Type B pancreatic cell (in vitro differentiated cells): Measurements from ENCODE around the gene MYLK2. TPM values are rescaled to one million over a fixed set of nuclear protein-coding genes. Genes with fewer than 3 reads are reported as not detected.

Source experiments
- DNase-seq: peaks from one replicate; pipeline ENCODE4 v3.0.0; 2021; ENCODE audit warnings: mixed read lengths; ENCODE audit not compliant: unreplicated experiment; ENCODE audit errors: extremely low spot score
- H3K27ac Mint-ChIP-seq: 2 replicates; pipeline ENCODE4 v1.8.0; 2021; ENCODE audit warnings: mild to moderate bottlenecking, mixed read lengths
- H3K27me3 Mint-ChIP-seq: 2 replicates; pipeline ENCODE4 v1.8.0; 2021; ENCODE audit warnings: mixed read lengths
- H3K36me3 Mint-ChIP-seq: 2 replicates; pipeline ENCODE4 v1.8.0; 2021; ENCODE audit warnings: mixed read lengths
- H3K4me1 Mint-ChIP-seq: one replicate; pipeline ENCODE4 v1.8.0; 2021; ENCODE audit warnings: mixed read lengths; ENCODE audit not compliant: unreplicated experiment
- H3K4me3 Mint-ChIP-seq: 2 replicates; pipeline ENCODE4 v1.8.0; 2021; ENCODE audit warnings: mild to moderate bottlenecking, mixed read lengths
- H3K9me3 Mint-ChIP-seq: 2 replicates; pipeline ENCODE4 v1.8.0; 2021; ENCODE audit warnings: mixed read lengths
- CTCF ChIP-seq: fragments of 200-600 bp; sonication (generic); conservative IDR thresholded peaks from 2 replicates; pipeline ENCODE4 v1.5.0; 2021; ENCODE audit warnings: antibody characterized with exemption, mild to moderate bottlenecking
- total RNA-seq: library from RNA; stranded (reverse); gene quantifications from 2 replicates; pipeline ENCODE4 v1.2.1, GENCODE V29; 2021; ENCODE audit warnings: low replicate concordance

MYLK2 gene
- total RNA-seq, 1 donor from 2014 or later, result 0.77 TPM

GRCh38 chr20:31856516-31856915 lies 37.4 kb downstream of the MYLK2 start:
- Mint-ChIP-seq H3K4me3 (no peak overlapping the region), H3K9me3 (no peaks in the 10 kb centered on the region), H3K27ac (no peak overlapping the region), H3K27me3 (peaks cover 37% of the 10 kb centered on the region), H3K36me3 (no peaks in the 10 kb centered on the region), H3K4me1 (peaks cover 9% of the 10 kb centered on the region)
- DNase-seq, result no peak
- TF ChIP-seq CTCF, result no peak

- TF ChIP-seq CTCF, result no peak
- no peaks in the 10 kb centered on the region for H3K9me3 Mint-ChIP-seq
- no peak overlapping the region for H3K4me3 Mint-ChIP-seq
These were observed 39.0 kb downstream of the MYLK2 start for GRCh38 chr20:31857861-31858759.

GRCh38 chr20:31858760-31859083 lies 39.6 kb downstream of the MYLK2 start:
- Mint-ChIP-seq H3K27ac (no peak overlapping the region), H3K9me3 (no peaks in the 10 kb centered on the region), H3K4me3 (no peak overlapping the region), H3K4me1 (peaks cover 16% of the 10 kb centered on the region), H3K27me3 (peaks cover 43% of the 10 kb centered on the region), H3K36me3 (no peaks in the 10 kb centered on the region)
- TF ChIP-seq CTCF, result no peak
- no peak for DNase-seq

More at GRCh38 chr20:31857861-31858759, 39.0 kb downstream of the MYLK2 start:
- Mint-ChIP-seq H3K27me3 (peaks cover 43% of the 10 kb centered on the region), H3K36me3 (no peaks in the 10 kb centered on the region), H3K27ac (no peak overlapping the region), H3K4me1 (peaks cover 15% of the 10 kb centered on the region)
- DNase-seq, result no peak

GRCh38 chr20:31859266-31859997 lies 40.3 kb downstream of the MYLK2 start:
- Mint-ChIP-seq H3K9me3 (no peaks in the 10 kb centered on the region), H3K4me1 (peaks cover 20% of the 10 kb centered on the region), H3K27ac (no peak overlapping the region), H3K4me3 (peak overlapping the region; percentile 82), H3K27me3 (peaks cover 40% of the 10 kb centered on the region), H3K36me3 (no peaks in the 10 kb centered on the region)
- no peak for DNase-seq
- no peak for TF ChIP-seq CTCF

GRCh38 chr20:31859998-31860380 lies 40.8 kb downstream of the MYLK2 start:
- H3K4me3 Mint-ChIP-seq, result peak overlapping the region; percentile 82
- H3K36me3 Mint-ChIP-seq, result no peaks in the 10 kb centered on the region
- peaks cover 20% of the 10 kb centered on the region for H3K4me1 Mint-ChIP-seq
- H3K27me3 Mint-ChIP-seq, result peaks cover 40% of the 10 kb centered on the region
- H3K9me3 Mint-ChIP-seq, result no peaks in the 10 kb centered on the region
- H3K27ac Mint-ChIP-seq, result no peak overlapping the region
- TF ChIP-seq CTCF, result no peak
- DNase-seq, result no peak
